ENCODE results near the gene IL1RL2.

DNA sequence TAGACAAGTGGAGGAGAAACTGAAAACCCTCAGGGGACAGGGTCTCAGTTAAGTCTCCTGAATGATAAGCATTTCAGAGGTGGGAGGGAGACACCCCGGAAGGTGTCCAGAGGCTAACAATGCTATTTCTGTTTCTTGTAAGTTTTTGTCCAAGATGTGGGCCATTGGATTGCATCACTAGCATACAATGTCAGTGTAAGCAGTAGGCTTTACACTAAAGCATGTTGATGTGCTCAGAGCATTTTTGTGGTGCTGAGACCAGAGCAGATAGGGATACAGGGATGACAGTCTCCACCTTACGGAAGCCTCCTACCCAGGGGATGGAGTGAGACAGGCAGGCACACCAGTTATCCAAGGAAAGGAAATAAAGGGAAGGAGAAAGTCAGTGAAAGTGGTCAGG lies 46.4 kb upstream of the IL1RL2 start:
- TF ChIP-seq CTCF (IDR thresholded peaks at IDR 0.05) (no peak), MLX (CRISPR knock-in tag; IDR thresholded peaks at IDR 0.05) (no peak), NFE2L1 (CRISPR knock-in tag; IDR thresholded peaks at IDR 0.05) (no peak), RELA (CRISPR knock-in tag; IDR thresholded peaks at IDR 0.05; ENCODE audit: borderline replicate concordance) (no peak), USF2 (CRISPR knock-in tag; IDR thresholded peaks at IDR 0.05) (no peak), ZNF281 (CRISPR knock-in tag; IDR thresholded peaks at IDR 0.05) (no peak), ZNF416 (CRISPR knock-in tag; IDR thresholded peaks at IDR 0.05) (no peak), KAT7 (CRISPR knock-in tag; IDR thresholded peaks at IDR 0.05; ENCODE audit: borderline replicate concordance) (no peak)
- TF ChIP-seq, protein P1, sequence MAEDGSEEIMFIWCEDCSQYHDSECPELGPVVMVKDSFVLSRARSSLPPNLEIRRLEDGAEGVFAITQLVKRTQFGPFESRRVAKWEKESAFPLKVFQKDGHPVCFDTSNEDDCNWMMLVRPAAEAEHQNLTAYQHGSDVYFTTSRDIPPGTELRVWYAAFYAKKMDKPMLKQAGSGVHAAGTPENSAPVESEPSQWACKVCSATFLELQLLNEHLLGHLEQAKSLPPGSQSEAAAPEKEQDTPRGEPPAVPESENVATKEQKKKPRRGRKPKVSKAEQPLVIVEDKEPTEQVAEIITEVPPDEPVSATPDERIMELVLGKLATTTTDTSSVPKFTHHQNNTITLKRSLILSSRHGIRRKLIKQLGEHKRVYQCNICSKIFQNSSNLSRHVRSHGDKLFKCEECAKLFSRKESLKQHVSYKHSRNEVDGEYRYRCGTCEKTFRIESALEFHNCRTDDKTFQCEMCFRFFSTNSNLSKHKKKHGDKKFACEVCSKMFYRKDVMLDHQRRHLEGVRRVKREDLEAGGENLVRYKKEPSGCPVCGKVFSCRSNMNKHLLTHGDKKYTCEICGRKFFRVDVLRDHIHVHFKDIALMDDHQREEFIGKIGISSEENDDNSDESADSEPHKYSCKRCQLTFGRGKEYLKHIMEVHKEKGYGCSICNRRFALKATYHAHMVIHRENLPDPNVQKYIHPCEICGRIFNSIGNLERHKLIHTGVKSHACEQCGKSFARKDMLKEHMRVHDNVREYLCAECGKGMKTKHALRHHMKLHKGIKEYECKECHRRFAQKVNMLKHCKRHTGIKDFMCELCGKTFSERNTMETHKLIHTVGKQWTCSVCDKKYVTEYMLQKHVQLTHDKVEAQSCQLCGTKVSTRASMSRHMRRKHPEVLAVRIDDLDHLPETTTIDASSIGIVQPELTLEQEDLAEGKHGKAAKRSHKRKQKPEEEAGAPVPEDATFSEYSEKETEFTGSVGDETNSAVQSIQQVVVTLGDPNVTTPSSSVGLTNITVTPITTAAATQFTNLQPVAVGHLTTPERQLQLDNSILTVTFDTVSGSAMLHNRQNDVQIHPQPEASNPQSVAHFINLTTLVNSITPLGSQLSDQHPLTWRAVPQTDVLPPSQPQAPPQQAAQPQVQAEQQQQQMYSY (CRISPR knock-in tag; IDR thresholded peaks at IDR 0.05): no peak
- TF ChIP-seq, protein P2, sequence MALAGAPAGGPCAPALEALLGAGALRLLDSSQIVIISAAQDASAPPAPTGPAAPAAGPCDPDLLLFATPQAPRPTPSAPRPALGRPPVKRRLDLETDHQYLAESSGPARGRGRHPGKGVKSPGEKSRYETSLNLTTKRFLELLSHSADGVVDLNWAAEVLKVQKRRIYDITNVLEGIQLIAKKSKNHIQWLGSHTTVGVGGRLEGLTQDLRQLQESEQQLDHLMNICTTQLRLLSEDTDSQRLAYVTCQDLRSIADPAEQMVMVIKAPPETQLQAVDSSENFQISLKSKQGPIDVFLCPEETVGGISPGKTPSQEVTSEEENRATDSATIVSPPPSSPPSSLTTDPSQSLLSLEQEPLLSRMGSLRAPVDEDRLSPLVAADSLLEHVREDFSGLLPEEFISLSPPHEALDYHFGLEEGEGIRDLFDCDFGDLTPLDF (CRISPR knock-in tag; IDR thresholded peaks at IDR 0.05): no peak
